Right ventricle myocardium inferior (tissue), 1 donor: Measurements from ENCODE around the gene SULT1A2. TPM values are rescaled to one million over a fixed set of nuclear protein-coding genes. Genes with fewer than 3 reads are reported as not detected.
A peak's percentile ranks its signal among the peaks of the same experiment; 100 is the strongest.
"Not testable (repeated sequence)": the region's sequence is repeated elsewhere in the genome, so short reads cannot be mapped to it uniquely, and the experiment has no call there.

Source experiments
- ATAC-seq: fragments of 200-7000 bp; cut with Tn5 transposase; one replicate; pipeline ENCODE4 v1.9.1; 2020; ENCODE audit warnings: mild to moderate bottlenecking, moderate library complexity
- DNase-seq: peaks from one replicate; pipeline ENCODE4 v3.0.0; 2021; ENCODE audit errors: missing footprints
- intact Hi-C: fragments of 100-400 bp; cut with DNase I; formaldehyde crosslinking; loops from one replicate; pipeline ENCODE4 v1.11.0; 2022
- long read RNA-seq: library from polyadenylated mRNA; unstranded; transcript quantifications from one replicate; pipeline ENCODE4 v2.0.0, GENCODE V29; 2021
- total RNA-seq: library from RNA; stranded (reverse); fragmentation: NEBNext Ultra II Directional; extraction: Animal tissue kit (Norgen Biotek cat#: 25700); gene quantifications from one replicate; pipeline ENCODE4 v1.2.1, GENCODE V29; 2021
- donor health status: DM: no; HTN: yes; CAD: no; lungs with severe emphysema.

Gene SULT1A2
- 1.8 TPM for total RNA-seq
- long read RNA-seq, partial matches to known transcripts = 0 of 1 reads
- long read RNA-seq, other reads (novel, unspliced or antisense) = 1 of 1 reads

- peak; percentile 45 for ATAC-seq
Observed at GRCh38 chr16:28596840-28597691, at the start of gene SULT1A2. Gene SULT1A2, minus strand, starts transcription at chr16:28597050. Its CDS starts 1,120 bp downstream, at chr16:28595930.

GRCh38 chr16:28639959-28640358, 43.1 kb upstream of the SULT1A2 start:
- intact Hi-C loops, DNase-seq, ATAC-seq: not testable (repeated sequence)

More at GRCh38 chr16:28596840-28597691, at the start of gene SULT1A2:
- DNase-seq = no peak
- intact Hi-C loops = no loop called here

GRCh38 chr16:28638359-28638758, 41.5 kb upstream of the SULT1A2 start:
- intact Hi-C loops, ATAC-seq, DNase-seq: not testable (repeated sequence)

GRCh38 chr16:28637765-28638164, 40.9 kb upstream of the SULT1A2 start, which contains the start of gene NPIPB8:
Gene NPIPB8, plus strand, starts transcription at chr16:28638065. Its CDS starts 296 bp downstream, at chr16:28638361.
- not testable (repeated sequence) for ATAC-seq, DNase-seq

GRCh38 chr16:28636093-28636823, 39.4 kb upstream of the SULT1A2 start:
- DNase-seq, intact Hi-C loops, ATAC-seq: not testable (repeated sequence)

More at GRCh38 chr16:28637765-28638164, 40.9 kb upstream of the SULT1A2 start, which contains the start of gene NPIPB8:
- intact Hi-C loops = not testable (repeated sequence)

GRCh38 chr16:28630905-28631304, 34.1 kb upstream of the SULT1A2 start:
- intact Hi-C loops, ATAC-seq, DNase-seq: not testable (repeated sequence)

GRCh38 chr16:28623172-28623711, 26.4 kb upstream of the SULT1A2 start:
- peak; percentile 71 for DNase-seq
- peak; percentile 82 for ATAC-seq
- intact Hi-C loops = no loop called here

- peak; percentile 32 for ATAC-seq
- intact Hi-C loops, DNase-seq: not testable (repeated sequence)
Observed at GRCh38 chr16:28622532-28623171, 25.8 kb upstream of the SULT1A2 start.

- intact Hi-C loops = no loop called here
- ATAC-seq (no peak), DNase-seq (no peak)
Observed at GRCh38 chr16:28621481-28622155, 24.8 kb upstream of the SULT1A2 start.

GRCh38 chr16:28620316-28620715, 23.5 kb upstream of the SULT1A2 start:
- intact Hi-C loops, DNase-seq, ATAC-seq: not testable (repeated sequence)

- no peak for DNase-seq
- intact Hi-C loops = loop anchor here (5.0 kb wide), 1 partner anchor 126 kb away; the partner anchor contains the start of genes APOBR and CLN3
- no peak for ATAC-seq
Observed at GRCh38 chr16:28617874-28618273, 21.0 kb upstream of the SULT1A2 start.

GRCh38 chr16:28616636-28617035, 19.8 kb upstream of the SULT1A2 start:
- ATAC-seq (no peak), DNase-seq (no peak)
- intact Hi-C loops = loop anchor here (5.0 kb wide), 1 partner anchor 124 kb away; the partner anchor contains the start of genes APOBR and CLN3

GRCh38 chr16:28616224-28616577, 19.4 kb upstream of the SULT1A2 start:
- intact Hi-C loops = loop anchor here (5.0 kb wide), 1 partner anchor 124 kb away; the partner anchor contains the start of genes APOBR and CLN3
- not testable (repeated sequence) for ATAC-seq, DNase-seq

GRCh38 chr16:28615486-28616223, 18.8 kb upstream of the SULT1A2 start:
- intact Hi-C loops = loop anchor here (5.0 kb wide), 1 partner anchor 123 kb away; the partner anchor contains the start of genes APOBR and CLN3
- peak; percentile 38 for ATAC-seq
- DNase-seq = peak; percentile 74

GRCh38 chr16:28614561-28614960, 17.7 kb upstream of the SULT1A2 start:
- intact Hi-C loops, ATAC-seq, DNase-seq: not testable (repeated sequence)

GRCh38 chr16:28613912-28614311, 17.1 kb upstream of the SULT1A2 start:
- ATAC-seq, DNase-seq, intact Hi-C loops: not testable (repeated sequence)
